Right lung (tissue), 5 donors: ENCODE results near the gene DOCK9. TPM values are rescaled to one million over a fixed set of nuclear protein-coding genes. Genes with fewer than 3 reads are reported as not detected.

Experiments
- DNase-seq, 2 donors: peaks; one replicate each; pipeline ENCODE4 v3.0.0-alpha.2; 2013
- polyA plus RNA-seq, 5 donors: library from polyadenylated mRNA; unstranded; fragments of 120-200 nt; gene quantifications; one replicate each; pipeline versions ENCODE4 v1.2.1 to v1.2.3, GENCODE V29; 2013; ENCODE audit warnings: inconsistent platforms in 1 of 5, low replicate concordance in 1 of 5; ENCODE audit not compliant: insufficient read length in 5 of 5, insufficient read depth in 1 of 5

The DOCK9 gene
- polyA plus RNA-seq, 5 donors: 89.5 to 123 (median 115) TPM

GRCh38 chr13:98976941-98977340, 923 bp downstream of the DOCK9 start:
- DNase-seq: no peak

GRCh38 chr13:98976338-98976737, 1.5 kb downstream of the DOCK9 start:
- no peak for DNase-seq

DNA sequence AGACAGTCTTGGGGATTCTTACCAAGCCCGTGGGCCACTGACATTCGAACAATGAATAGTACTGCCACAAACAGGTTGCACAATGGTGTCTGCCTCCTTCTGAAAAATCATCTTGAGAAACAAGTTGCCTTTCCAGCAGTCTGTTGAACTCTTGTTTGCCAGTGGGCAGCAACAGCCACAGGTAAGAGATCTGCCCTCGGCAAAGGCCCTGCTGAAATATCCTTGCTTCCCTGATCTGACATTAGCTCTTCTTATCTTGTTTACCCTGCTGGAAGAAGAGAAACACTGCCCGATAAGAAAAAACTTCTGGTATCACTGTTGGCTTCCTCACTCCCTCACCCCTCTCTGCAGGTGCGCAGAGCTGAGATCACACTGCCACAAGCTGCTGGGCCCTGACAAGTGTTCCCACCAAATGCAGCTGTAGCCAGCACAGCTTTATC, 2.0 kb downstream of the DOCK9 start:
- no peak for DNase-seq

- DNase-seq: peak in 1 of 2 donors; percentile 22
Measured at GRCh38 chr13:98974053-98974452, 3.8 kb downstream of the DOCK9 start.

DNA sequence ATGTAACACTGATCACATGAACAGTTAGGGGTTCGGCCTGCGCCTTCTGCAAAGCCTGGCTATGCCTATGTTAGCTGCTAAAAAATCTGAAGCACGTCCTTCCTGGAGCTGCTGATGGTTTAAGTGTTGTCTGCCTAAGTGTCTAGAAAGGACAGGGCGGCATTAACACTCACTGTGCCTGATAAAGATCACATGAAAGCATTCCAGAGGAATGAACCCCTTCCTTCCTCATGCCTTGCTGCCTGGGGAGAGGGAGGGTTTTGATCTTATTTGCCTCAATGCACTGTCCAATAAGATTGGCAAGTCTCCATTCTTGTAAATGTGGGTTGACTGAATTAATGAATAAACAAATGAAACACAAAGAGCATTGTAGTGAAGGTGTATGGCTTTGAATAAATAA, 5.2 kb downstream of the DOCK9 start:
- no peak for DNase-seq

DNA sequence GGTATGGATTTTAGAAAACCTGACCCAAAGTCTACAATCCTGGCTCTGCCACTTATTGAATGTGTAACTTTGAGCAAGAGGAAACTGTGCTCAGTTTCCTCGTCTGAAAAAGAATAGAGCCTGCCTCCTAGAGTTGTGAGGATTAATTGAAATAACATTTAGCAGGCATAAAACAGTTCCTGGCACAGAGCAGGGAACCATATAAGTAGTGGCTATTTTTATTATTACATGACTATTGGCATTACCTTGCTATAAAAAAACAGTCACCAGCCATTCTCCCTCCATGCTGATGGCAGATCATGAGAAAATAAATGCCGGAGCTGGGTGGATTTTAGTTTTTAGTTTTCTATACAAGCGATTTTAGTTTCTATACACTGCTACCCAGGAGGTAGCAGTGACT, 5.8 kb downstream of the DOCK9 start:
- no peak for DNase-seq

DNA sequence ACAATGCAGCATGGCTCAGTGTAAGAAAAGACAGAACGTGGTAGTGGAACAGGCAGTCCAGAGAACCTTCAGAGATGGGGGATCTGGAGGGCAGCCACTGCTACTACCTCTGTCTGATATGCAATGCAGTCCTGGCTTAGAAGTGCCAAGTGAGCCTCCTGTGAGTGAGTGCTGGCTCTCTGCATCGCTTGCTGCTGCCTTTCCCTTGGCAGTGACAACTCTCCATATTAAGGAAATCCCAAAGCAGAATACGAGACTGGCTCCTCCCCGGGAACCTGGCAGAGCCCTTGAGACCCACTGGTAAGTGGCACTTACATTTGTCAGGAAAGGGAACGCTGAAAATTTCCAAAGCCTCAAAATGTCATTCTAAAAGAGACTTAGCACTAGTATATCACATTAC, 7.5 kb downstream of the DOCK9 start:
- DNase-seq: no peak

DNA sequence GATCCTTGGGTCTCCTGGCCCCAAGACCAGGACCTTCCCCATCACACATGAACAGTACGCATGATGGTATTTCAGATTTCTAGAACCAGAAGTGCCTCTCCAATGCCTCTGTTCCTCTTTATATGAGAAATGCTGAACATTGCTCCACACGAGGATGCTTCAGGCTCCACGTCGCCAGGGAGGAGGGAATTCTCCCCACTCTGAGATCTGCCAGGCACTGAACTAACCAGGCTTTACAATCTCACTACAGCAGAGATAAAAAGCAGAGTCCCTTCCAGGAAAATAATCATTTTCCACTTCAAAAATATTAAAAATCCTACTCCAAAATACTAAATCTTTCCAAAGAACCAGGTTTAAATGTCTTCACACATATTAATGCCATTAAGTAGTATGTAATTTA, 10.4 kb downstream of the DOCK9 start:
- no peak for DNase-seq

DNA sequence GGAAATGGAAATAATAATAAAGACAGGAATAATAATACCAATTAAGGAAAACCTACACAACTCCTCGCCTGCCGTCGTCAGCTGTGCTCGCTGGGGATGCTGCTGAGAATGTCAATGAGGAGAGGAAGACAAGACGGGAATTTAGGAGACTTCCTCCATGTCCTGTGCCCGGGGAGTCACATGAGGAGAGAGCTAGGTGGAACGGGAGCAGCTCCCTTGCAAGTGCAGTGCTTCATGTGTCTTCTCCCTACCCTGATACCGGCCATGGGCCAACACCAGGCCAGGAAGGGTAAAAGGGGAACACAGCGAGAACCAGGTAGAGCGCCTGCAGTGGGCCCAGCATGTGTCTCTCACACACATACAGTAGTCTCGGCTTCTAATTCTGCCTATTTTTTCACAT, 11.8 kb downstream of the DOCK9 start:
- no peak for DNase-seq

- no peak for DNase-seq
Measured at GRCh38 chr13:98965325-98965724, 12.5 kb downstream of the DOCK9 start.

- no peak for DNase-seq
Measured at GRCh38 chr13:98963917-98964316, 13.9 kb downstream of the DOCK9 start.

GRCh38 chr13:98962901-98963590, 14.8 kb downstream of the DOCK9 start:
- DNase-seq: no peak

DNA sequence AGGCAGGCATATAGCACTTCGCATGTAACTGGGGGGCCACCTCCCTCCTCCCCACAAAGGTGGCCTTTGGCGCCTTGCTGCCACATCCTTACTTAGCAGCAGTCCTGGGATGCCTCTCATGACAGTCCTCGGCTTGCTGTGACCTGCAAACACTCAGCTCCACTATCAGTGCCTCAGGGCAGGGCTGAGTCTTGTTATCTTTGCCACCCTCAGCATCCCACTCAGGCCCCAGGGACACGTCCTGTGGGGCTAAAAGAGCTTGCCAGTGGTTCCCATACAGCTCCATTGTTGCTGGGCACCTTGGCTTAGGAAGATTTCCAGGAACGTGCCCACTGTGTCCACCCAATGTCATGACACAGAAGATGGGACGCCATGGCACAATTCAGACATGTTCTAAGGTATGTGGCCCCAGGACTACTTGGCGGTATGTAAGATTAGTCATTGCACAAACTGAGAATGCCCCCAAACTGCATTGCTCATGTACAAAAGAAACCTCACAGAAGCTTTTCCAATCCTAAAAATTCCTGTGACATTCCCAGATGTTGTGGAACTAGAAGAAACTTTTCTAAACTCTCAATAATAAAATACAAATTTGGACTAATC, 16.3 kb downstream of the DOCK9 start:
- DNase-seq: no peak

DNA sequence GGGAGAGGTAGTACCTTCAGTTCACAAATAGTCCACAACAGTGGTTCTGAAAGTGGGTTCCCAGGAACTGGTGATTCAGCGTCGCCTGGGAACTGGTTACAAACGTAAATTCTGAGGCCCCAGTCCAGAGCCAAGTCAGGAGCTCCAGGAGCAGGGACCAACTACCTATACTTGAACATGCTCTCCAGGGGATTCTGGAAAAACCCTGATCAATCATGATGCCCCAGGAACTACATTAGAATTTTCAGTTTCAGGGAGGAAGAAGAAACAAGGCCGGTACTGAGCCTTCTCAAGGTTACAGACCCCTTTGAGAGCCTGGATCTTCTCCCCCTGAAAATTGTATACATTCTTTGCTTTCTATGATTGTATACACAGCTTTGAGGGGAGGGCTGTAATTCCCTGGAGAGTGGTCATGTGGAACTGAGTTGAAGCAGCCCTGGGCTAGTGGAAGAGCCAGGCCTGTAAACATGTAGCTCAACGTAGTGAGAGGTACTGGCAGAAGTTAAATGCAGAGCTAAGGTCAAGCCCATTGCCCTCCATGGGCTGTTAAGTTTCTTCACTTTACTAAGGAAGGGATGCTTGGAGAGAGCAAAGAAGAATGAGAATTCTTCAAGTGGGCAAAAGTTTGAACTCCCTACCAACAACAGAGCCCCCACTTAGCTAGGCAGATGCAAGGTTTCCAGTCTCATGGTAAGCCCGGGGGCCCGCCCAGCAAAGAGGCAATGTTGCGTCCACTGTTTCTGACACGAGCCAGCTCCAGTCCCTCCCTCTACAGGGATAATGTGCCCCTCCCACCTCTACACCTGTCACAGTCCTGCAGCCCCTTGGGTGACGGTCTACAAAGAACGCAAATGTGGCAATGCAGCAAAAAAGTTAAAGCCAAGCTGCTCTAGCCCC, 17.0 kb downstream of the DOCK9 start:
- DNase-seq: no peak

DNA sequence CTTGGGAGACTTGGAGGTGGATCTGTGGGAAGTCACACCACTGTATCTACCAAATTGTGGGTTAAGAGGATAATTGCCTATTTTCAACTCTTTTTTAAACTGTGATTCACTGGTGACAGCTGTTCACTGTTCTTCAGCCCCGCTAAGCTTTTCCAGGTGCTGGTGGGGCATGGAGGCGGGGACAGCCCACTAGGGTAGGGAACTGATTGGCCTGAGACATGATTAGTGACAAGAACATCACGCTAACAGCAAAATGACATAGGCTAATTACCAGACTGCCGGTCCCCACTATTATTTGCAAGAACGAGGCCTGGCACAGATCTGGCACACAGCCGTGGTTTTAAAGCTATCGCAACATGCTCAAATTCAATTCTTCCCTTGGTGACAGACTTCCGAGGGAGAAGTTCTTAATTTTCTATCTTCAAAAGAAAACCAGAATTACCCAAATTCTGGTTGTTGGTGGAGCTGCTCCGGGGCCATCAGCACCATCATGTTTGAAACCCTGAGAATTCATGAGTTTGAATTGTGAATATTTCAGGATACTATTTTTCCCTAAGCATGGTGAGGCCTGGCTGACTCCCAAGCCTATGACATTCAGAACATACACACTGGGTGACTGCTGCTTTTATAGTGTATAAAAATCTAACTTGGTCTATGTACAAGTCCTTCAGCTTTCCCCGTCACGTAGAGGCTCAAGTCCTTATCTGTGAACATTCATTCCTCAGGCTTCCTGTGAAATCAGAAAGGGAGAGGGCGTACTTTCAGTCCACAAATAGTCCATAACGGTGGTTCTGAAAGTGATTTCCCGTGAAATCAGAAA, 17.9 kb downstream of the DOCK9 start:
- DNase-seq: no peak

DNA sequence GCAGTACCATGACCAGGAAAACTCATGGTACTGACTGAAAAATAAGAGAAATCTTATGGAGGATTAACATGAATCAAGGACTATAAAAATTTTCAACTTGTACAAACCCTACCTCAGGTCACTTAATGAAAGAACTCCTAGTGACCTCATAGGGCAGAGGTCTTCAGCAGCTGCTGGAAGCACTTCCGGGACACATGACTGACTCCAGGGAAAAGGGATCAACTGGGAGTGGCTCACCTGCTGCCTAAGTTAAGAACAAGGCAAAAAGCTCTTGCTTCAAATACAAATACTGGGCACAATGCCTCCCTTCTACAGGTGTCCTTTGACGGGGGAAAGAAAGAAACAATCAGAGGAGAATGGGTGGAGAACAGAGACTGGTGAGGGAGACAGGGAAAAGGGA, 18.6 kb downstream of the DOCK9 start:
- no peak for DNase-seq

DNA sequence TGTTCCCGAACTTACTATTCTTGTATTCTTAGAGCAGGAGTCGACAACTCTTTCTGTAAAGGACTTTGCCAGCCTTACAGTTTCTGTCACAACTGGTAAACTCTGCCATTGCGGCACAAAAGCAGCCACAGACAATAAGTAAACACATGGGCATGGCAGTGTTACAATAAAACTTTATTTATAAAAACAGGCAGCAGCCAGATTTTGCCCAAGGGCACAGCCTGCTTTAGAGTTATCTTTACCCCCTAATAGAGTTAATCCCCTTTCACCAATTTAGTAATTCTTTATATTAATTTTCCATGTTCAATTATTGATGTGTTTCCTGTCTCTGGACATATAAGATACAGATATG, 19.4 kb downstream of the DOCK9 start:
- DNase-seq: no peak

DNA sequence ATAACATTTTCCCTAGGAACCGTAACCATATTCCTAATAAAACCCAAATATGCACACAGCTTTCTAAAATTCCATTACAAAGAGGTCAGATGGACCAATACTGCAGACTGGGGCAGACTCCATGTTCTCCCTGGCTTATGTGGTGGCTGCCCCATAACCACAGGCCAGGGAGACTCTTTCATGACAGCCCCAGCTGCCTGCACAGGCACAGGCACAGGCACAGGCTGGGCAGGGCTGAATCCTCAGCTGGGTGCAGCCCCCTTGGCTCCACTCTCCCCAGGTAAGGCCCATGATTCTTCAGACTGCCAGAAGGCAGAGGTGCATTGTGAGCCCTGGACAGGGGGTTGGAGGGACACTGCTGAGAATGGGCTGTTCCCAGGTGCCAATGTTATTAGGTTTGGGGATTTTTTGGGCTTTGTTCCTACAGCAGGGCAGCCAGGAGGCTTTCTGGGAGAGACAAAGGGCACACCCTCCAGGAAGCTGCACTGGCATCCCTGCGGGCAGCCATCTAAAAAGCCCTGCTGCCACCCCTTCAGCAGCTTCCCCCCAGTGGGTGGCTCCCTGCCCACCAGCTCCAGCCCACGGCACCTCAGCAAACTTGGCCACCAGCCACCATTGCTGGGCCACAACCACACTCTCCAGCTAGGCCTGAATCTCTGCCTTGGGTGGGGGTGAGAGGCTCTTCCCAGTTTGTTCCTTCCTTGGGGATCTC, 20.0 kb downstream of the DOCK9 start:
- no peak for DNase-seq

DNA sequence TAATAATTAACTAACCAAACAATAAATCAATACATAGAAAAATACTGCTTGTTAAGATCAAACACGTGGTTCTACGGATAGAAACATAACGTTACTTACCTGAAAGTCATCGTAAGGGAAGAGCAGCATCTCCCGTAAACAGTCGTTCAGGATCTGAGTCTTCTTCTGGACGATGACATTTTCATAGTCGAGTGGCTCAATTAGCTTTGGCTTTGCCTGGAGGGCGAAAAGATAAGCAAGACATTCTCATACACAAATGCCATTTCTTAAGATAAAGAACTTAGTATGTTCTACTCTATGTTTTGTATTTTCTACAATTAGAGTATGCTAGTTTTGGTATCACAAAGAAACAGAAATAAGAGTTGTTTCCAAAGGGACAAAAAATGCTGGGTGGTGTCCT, 22.5 kb downstream of the DOCK9 start:
- no peak for DNase-seq

DNA sequence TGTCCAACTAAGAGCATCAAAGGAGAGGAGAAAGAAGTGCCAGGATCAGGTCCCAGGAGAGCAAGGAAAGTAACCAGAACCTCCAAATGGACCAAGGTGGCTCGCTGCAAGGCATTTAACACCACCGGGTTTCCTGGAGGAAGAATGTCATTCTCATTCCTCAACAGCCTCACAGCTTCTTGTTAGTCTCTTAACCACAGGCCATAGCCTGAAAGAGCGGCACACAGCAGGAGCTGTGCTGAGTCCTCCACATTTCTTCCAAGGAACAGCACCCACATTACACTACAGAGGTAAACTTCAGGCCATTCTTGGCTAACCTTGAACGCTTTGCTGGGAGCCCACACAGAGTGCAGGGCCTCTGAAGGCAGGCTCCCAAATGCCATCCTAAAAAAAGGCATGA, 23.6 kb downstream of the DOCK9 start:
- DNase-seq: no peak

GRCh38 chr13:98951266-98951665, 26.6 kb downstream of the DOCK9 start:
- no peak for DNase-seq
